ENCODE measurements around the gene NTRK1.

NTRK1 gene

DNA sequence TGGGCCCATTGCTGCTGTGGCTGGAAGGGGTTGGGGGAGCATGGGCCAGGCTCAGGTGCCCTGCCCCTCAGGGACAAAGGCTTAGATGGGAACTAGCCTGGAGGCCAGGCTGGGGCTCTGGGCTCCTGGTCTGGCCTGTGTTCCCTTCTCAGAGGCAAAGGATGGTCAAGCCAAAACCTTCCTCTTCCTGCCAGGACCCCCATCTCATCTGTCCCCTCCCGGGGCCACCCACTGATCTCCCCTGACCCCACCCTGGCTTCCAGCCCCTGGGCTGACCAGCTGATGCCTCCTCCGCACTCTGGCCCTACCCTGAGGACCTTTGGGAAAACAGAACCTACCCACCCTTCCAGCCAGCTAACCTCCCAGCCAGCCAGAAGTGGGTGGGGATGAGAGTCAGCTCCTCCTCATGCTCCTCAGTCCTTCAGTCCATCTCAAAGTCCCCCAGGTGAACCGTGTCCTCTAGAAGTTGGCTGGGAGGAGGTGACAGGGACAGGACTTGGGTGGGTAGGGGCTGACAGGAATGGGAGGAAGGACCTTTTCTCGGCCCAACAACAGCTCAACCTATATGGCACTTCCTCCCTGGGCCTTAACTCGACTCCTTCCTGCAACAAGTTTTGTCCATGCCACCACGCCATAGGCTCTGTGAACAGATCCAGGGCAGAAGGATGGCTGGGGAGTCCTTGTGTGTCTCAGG lies 40.4 kb downstream of the NTRK1 start:
- DNase-seq, result no peak

DNA sequence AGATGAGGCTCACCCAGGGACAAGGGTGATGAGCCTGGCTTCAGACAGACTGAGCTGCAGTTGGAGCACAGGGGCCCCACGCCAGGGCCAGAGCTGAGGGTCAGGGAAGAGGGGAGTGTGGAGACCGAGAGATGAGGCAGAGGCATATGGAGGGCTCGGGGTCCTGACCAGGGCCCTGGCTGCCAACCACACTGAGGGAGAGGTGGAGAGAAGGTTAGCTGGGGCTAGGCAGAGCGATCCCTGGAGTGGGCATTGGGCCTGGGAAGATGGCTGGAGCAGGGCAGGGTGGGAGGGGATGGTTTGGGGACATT lies 40.9 kb downstream of the NTRK1 start:
- no peak for DNase-seq

DNA sequence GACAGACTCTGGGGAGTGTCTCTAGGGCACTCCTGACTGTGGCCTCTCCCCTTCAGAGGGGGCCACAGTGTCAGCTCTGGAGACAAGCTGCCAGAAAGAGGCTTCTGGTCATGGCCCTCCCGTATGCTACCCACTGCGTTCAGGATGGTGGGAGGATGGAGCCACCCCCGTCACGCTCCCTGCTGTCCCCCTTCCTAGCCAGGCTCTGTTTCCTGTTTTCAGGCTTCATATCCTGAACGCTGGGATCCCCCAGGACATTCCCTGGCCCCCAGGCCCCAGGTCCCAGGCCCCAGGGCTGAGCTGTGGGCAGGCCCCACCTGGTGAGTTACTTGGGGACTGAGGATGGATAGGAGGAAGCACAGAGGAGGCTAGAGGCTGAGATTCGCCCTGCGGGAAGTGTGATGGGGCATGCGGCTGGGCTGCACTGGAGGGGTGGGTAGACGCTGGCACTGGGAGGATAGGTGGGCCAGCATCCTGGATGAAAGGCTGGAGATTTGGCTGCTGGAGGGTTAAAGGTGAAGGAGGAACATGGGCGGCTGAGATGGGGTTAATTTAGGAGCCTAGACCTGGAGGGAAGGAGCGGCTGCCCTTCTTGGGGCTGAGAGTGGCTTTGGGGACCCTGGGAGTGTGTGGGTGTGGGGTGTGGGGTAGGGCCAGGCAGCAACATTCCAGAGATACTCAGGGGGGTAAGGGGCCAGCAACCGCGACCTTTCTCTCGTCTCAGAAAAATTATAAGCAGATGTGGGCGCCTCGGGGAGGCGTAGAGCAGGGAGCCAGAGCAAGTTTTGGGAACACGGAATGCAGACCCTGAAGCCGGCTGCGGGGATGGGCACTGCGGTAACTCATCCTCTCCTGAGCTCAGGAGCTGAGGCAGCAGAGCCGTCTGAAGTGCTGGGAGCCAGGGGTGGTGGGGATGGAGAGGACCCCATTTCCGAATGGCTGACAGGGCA lies 41.6 kb downstream of the NTRK1 start:
- DNase-seq, result no peak

DNA sequence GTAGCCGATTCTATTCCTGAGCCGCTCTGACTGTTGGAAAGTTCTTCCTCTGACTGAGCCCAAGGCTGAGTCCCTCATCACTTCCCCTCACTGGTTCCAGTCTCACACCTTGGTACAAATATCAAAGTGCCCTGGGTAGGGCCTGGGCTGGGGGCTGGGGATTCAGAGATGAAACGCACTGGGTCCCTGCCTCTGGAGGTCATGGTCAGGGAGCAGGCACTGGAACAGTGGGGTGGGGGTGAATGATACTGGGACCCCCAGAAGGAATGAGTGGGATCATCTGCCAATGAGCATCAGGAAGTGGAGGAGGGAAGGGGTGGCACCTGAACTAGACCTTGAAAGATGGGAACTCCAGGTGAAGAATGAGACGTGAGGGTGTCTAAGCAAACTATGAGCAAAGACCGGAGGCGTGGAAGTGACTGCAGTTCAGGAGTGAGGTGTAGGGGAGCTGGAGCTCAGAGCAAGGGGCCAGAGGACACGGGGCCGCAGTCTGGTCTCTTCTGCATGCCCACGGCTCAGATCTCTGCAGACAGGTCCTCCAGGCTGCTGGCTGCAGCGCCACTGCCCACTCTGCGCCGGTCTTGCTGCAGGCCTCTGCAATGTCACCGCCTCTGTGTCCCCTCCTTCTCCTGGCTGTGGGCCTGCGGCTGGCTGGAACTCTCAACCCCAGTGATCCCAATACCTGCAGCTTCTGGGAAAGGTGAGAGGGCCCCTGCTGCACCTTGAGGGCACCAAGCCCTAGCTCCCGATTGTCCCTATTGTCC lies 42.8 kb downstream of the NTRK1 start:
- no peak for DNase-seq

DNA sequence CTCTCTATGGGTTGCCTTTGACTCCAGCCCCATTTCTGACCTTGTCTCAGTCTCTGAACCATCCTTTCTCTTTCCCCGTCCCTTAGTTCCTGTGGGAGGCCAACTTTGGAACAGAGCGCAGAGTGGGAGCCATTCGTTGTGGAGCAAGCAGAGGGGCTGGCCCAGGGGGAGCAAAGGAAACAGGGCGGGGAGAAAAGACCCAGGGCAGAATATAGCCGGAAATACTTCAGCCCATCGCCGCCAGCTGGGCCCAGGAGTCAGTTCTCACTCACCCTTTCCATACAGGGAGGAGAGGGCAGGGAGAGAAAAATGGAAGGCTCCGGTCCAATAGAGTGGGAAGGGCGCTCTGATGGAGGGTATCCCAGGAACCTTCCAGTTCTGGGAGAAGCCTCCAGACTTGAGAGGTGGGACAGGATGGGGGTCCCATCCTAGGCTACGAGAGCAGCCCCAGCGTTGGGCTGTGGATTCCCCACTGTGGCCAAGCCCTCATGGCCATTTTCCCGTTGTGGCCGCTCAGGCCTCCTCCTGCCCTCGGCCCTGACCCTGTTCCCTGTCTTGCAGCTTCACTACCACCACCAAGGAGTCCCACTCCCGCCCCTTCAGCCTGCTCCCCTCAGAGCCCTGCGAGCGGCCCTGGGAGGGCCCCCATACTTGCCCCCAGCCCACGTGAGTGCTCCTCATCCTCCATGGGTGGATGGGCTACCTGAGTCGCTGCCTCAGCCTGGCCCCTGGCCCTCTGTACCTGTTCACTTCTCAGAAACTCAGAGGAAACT lies 43.7 kb downstream of the NTRK1 start:
- DNase-seq, result no peak

DNA sequence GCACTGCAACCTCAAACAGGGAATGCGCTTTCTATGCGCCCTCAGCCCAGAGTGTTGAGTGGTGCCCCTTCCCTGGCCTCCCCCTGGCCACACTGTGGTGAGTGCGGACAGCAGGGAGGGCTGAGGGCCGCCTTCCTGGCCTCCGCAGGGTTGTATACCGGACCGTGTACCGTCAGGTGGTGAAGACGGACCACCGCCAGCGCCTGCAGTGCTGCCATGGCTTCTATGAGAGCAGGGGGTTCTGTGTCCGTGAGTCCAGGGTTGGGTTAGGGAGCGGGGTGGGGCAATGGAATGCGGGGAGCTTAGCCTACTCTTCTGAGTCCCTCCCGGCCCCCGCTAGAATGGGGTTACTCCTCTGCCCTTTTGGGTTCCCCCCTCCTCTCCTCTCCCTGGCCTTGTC lies 44.5 kb downstream of the NTRK1 start:
- DNase-seq, result no peak

DNA sequence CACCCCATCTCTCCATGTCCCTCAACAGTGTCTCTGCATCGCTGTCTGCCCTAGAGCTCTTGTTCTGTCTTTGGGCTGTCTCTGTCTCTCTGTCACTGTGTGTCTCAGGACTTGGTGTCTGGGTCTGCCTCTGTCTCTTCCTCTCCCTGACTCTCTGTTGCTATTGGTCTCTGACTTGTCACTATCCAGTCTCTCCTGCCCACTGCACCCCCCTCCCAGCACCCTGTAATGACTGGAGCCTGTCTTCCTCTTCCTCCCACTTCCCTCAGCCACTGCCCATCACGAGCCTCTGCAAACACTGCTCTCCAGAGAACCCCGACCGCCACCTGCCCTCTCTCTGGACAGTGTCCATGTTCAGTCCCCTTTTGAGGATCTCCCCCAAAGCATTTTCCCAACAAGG lies 45.0 kb downstream of the NTRK1 start:
- DNase-seq, result no peak

DNA sequence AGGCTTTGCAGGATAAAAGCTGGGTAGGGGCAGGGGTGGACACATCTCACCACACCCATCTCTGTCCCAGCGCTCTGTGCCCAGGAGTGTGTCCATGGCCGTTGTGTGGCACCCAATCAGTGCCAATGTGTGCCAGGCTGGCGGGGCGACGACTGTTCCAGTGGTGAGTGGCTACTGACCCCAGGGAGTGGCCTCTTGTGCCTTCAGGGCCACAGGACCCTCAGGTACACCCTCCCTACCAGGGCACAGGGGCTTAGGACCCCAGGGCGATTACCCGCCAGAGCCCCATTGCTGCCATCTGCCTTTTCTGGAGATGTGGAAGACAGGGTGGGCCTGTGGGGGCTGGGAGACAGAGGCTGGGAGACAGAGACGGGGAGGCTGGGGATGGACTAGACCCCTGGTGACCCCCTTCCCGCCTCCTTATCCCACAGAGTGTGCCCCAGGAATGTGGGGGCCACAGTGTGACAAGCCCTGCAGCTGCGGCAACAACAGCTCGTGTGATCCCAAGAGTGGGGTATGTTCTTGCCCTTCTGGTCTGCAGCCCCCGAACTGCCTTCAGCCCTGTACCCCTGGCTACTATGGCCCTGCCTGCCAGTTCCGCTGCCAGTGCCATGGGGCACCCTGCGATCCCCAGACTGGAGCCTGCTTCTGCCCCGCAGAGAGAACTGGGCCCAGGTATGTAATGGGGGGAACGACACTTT lies 45.7 kb downstream of the NTRK1 start:
- no peak for DNase-seq

DNA sequence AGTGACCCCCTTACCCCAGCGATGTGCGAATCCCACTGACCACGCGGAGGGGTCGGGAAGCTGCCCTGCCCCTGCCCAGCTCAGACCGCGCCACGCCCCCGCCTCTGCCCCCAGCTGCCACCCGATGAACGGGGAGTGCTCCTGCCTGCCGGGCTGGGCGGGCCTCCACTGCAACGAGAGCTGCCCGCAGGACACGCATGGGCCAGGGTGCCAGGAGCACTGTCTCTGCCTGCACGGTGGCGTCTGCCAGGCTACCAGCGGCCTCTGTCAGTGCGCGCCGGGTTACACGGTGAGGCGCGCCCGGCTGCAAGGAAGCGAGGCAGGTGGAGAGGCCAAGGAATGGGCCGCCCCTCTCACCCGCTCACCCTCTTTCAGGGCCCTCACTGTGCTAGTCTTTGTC lies 47.9 kb downstream of the NTRK1 start:
- no peak for DNase-seq

DNA sequence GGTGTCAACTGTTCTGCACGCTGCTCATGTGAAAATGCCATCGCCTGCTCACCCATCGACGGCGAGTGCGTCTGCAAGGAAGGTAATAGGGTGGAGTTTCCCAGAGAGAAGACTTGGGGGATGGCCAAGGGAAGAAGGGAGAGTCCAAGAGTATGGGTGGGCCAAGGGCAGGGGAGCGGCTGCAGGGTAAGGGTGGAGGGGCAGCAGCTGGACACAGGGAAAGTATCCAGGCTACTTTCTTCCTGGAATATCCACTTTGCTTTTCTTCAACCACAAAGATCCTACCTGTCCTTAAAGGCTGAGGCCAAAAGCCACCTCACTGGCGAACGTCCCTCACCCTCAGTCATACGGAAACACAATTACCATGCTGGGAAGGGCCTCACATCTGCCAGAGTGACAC lies 48.3 kb downstream of the NTRK1 start:
- no peak for DNase-seq

DNA sequence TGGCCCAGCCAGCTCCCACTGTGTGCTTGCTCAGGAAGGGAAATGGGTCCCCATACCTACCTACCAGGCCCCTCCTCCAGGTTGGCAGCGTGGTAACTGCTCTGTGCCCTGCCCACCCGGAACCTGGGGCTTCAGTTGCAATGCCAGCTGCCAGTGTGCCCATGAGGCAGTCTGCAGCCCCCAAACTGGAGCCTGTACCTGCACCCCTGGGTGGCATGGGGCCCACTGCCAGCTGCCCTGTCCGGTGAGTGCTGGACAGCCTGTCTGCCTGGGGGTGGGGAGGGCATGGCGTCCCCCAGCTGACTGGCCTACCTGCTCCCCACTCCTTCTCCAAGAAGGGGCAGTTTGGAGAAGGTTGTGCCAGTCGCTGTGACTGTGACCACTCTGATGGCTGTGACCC lies 49.0 kb downstream of the NTRK1 start:
- DNase-seq, result no peak

DNA sequence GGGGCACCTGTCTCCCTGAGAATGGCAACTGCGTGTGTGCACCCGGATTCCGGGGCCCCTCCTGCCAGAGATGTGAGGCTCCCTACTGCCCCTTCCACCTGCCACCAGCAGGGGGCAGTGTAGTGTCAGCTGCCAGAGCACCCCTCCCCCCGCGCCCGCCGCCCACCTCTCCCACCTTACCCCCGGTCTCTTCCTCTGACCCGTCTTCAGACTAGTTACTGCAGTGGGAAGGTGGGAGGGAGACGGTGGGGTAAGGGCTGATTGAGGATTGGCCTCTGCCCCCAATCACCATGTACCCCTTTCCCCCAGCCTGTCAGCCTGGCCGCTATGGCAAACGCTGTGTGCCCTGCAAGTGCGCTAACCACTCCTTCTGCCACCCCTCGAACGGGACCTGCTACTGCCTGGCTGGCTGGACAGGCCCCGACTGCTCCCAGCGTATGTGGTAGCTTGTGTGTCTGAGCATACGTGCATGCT lies 49.7 kb downstream of the NTRK1 start:
- peak; percentile 34 for DNase-seq

DNA sequence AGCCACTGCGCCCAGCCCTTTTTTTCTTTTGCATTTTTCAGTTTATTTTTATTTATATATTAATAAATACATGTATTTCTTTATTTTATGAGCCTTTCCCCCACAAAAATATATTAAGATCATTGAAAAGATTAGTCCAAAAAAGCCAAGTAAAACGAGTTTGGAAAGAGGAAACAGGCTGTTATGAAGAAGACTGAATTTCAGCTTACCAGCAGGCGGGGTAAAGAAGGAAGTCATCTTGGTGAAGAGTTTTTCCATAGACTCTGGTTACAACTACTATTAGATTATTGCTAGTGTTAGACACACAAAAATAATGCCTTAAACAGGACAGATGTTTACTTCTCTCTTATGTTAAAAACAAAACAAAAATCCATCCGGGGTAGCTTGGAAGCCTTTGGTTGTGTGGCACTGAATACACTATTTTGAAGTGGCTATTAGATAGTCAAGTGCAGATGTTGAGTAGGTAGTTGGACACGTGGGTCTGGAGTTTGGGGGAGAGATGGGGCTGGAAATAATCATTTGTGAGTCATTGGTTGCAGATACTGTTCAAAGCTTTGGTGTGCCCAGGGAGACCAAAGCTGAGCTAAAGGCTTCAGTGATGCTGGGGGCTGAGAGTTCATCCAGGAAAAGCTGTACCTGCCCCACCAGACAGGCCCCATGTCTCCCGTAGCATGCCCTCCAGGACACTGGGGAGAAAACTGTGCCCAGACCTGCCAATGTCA lies 51.1 kb downstream of the NTRK1 start:
- DNase-seq, result no peak

DNA sequence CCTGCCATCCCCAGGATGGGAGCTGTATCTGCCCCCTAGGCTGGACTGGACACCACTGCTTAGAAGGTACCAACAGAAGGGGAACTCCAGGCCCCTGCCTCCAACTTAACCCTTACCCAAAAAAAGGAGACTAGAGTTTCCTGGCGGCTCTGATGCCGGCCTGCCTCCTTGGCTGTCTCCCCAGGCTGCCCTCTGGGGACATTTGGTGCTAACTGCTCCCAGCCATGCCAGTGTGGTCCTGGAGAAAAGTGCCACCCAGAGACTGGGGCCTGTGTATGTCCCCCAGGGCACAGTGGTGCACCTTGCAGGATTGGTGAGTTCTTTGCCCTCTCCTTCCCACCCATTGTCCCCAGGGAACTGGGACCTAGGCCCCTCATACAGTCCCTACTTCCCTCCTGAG lies 51.6 kb downstream of the NTRK1 start:
- DNase-seq, result no peak

DNA sequence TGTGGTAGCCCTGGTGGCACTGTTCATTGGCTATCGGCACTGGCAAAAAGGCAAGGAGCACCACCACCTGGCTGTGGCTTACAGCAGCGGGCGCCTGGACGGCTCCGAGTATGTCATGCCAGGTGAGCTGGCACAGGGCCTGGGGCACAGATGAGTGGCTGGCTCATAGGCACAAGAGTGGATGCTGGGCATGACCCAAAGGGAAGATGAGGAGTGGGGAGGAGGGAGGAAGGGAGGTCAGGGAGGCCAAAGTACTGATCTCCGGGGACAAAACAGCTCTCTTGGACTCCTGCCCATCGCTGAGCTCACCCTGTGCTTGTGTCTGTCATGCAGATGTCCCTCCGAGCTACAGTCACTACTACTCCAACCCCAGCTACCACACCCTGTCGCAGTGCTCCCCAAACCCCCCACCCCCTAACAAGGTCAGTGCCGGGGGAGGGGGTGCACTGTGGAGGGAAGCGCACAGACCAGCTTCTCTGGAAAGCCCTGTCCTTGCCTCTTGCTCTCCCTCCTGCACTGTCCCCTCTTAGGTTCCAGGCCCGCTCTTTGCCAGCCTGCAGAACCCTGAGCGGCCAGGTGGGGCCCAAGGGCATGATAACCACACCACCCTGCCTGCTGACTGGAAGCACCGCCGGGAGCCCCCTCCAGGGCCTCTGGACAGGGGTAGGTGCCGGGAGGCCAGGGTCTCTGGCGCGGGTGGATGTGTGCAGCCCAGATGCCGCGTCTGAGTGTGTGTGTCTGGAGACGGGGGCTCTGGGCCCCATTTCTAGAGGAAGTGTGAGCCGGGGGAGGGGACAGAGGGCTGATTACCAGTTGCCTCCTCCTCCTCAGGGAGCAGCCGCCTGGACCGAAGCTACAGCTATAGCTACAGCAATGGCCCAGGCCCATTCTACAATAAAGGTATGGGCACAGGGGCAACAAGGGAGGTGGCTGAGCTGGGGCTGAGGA lies 52.5 kb downstream of the NTRK1 start:
- no peak for DNase-seq

DNA sequence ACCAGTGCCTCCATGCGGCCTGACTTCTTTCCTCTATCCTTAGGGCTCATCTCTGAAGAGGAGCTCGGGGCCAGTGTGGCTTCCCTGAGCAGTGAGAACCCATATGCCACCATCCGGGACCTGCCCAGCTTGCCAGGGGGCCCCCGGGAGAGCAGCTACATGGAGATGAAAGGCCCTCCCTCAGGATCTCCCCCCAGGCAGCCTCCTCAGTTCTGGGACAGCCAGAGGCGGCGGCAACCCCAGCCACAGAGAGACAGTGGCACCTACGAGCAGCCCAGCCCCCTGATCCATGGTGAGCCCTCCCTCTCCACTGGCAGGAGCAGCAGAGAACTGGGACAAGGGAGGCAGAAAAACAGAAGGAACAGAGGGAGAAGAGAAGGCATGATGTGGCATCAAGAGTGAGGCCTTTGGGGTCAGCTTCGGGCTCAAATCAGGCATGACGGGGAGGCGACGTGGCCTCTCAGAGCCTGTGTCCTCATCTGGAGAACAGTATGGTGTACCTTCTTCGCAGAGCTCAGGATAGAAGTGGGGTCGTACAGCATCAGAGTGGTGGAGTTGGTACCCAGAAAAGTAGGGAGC lies 53.2 kb downstream of the NTRK1 start:
- no peak for DNase-seq

DNA sequence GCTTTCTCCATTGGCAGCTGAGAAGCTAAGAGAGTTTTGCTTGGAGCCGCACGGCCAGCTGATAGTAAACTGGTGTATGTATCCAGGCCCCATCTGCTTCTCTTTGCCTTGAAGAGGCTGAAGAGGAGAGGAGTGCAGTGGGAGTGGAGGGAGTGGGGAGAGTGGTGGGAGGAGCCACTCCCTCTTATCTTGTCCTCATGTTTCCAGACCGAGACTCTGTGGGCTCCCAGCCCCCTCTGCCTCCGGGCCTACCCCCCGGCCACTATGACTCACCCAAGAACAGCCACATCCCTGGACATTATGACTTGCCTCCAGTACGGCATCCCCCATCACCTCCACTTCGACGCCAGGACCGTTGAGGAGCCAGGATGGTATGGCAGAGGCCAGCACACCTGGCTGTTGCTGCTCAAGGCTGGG lies 53.8 kb downstream of the NTRK1 start:
- DNase-seq, result no peak

DNA sequence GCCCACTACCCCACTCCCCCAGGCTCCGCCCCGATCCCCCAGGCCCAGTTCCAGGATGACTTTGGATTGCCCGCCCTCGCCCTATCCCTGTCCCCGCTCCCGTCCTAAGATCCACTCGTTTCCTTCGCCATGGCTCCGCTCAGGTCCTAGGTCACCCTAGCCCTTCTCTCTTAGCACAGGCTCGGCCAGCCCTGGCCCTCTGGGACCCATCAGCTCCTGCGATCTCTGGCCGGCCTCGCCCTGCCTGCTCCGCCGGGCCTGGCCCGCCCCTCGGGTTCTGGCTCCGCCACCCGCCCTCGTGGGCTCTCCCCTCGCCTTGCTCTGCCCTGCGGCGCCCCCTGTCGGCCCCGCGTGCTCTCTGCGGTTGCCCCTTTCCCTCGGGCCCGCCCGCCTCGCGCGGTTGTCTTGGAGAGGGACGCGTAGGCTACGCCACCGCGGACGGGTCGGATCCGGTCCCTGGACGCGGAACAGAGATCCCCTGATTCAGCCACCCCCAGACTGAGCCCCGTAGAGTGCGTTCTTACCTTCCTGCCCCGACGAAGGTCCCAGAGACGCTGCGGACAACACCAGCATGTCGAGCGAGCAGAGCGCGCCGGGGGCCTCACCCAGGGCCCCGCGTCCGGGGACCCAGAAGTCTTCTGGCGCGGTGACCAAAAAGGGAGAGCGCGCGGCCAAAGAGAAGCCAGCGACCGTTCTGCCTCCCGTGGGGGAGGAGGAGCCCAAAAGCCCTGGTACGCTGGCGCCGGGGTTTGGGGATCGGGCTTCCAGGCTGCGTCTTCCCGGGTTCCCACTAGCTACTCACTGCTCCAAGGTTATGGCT lies 59.8 kb downstream of the NTRK1 start, which contains the start of gene LRRC71:
TSS of gene LRRC71 (plus strand) at position 400 of the 820 bp plus-strand sequence. CDS start at position 572, 172 bp downstream.
- peak; percentile 48 for DNase-seq

DNA sequence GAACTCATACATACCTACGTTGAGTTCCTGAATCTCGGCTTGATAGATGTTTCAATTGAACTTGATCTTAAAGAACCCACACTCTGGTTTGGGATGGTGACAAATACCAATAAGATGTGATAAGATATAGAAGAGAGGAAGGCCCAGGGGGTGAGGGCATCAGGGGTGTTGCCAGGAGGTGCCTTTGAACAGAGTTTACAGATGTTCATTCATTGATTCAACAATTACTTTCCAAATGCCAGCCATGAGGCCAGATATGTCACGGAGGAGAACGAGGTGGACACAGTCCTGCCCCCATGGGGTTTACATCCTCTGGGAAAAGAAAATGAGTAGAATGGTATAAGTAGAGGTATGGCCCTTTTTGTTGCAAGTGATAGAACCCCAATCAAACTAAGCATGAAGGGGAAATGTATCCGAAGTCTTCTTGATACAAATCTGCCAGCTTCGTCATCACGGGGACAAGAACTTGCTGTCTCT lies 60.4 kb downstream of the NTRK1 start:
- no peak for DNase-seq
